ENCODE results near the gene FLOT2. TPM values are rescaled to one million over a fixed set of nuclear protein-coding genes. Genes with fewer than 3 reads are reported as not detected.

FLOT2 gene, protein sequence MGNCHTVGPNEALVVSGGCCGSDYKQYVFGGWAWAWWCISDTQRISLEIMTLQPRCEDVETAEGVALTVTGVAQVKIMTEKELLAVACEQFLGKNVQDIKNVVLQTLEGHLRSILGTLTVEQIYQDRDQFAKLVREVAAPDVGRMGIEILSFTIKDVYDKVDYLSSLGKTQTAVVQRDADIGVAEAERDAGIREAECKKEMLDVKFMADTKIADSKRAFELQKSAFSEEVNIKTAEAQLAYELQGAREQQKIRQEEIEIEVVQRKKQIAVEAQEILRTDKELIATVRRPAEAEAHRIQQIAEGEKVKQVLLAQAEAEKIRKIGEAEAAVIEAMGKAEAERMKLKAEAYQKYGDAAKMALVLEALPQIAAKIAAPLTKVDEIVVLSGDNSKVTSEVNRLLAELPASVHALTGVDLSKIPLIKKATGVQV
- total RNA-seq: 57.9 and 64.6 TPM in 2 replicates

DNA sequence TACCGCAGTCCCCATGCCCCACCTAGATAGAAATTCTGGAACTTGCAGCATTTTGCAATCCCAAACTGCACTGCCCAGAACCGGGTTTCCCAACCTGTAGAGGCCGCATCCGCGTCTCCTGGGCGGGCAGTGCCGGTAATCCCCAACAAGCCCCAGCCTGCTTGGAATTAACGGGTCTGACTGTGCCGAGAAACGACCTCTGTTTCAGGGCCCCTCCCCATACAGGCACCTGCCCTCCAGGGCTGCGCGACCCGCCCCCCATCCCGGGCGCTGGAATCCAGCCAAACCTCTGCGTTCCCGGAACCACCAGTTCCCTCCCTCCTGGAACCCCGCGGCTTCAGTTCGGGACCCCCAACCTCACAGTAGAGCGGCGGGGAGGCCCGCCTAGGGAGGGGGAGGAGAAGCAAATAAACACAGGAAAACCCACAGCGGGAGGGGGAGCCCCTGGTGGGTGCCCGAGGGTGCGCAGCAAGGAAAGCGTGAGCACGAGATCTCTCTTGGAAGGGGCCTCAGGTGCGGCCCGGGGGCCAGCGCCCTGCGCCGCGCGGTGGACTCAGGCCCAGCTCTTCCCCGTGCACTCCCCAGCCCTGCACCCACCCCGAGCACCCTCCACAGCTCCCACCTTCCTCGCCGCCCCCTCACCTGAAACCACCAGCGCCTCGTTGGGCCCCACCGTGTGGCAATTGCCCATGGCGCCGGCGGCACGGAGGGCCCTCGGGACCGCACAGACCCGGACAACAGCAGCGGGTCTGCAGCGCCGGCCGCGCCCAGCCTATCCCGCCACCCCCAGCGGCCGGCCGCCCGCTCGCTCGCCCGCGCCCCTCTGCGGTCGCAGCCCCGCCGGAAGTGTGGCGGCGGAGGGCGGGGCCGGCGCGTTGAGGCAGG is at the start of gene FLOT2:
Gene FLOT2 (minus strand): TSS at position 850 of the 885 bp plus-strand sequence. CDS start 159 bp downstream, at position 691.

DNA sequence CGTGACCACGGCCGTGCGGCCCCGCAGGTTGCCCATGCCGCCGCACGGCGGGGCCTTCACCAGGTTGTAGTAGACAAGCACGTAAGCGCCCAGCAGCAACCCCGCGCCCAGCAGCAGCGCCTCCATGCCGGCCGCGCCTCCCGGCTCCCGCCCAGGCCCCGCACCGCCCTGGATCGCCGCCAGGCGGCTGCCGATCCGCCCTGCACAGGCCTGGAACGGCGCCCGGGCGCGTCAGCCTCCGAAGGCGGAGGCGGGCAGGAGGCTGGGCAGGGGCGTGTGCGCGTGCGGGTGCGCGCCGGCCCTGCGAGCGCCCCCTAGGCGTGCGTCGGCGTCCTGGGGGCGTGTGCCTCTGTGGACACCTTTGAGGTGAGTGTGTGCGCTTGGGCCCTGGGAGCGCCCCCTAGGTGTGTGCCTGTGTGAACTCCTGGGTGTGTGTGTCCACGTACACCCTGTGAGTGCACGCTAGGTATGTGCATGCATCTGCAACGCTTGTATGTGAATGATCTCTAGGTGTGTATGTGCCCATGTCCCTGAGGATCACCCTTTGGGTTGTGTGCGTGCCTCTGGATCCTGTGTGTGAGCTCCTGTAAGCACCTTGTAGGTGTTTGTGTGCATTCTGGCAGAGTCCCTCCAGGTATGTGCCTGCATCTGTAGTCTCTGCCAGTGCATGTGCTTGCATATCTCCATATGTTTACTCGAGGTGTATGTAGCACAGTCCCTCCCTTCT is 5.4 kb upstream of the FLOT2 start, which contains the start of gene DHRS13:
Gene DHRS13 (minus strand): TSS at position 261 of the 727 bp plus-strand sequence. CDS start 135 bp downstream, at position 126.

DNA sequence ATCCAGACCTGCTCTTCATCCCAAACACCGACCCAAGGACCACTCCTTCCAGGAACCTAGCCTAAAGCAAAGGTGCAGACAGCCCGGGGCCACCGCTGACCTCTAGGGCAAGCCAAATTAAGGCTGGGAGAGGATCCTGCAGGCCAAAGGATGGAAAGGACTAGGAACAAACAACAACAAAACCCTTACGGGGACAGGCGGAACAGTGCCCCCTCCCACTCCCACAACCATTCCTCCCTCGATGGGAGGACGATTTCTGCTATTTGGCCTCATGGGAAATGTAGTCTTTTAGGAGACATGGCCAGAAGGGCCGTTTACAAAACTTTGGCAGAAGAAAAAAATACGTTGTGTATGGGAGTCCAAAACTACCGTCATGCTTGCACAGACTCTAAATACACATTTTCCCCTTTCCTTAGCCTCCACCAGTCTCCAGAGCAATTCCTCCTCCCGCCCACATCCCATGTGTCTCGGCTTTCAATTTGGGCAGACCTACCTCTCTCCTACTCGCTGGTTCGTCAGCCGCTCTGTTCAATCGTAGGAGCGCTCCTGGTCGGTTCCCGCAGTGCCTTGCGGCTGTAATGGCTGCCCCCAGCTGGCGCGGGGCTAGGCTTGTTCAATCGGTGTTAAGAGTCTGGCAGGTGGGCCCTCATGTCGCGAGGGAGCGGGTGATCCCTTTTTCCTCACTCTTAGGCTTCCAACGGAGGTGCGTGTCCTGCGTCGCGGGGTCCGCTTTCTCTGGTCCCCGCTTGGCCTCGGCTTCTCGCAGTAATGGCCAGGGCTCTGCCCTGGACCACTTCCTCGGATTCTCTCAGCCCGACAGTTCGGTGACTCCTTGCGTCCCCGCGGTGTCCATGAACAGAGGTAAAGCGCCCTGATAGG is 42.8 kb downstream of the FLOT2 start, which contains the start of gene ERAL1:
Gene ERAL1 (plus strand): TSS at position 560 of the 879 bp plus-strand sequence. CDS start 19 bp downstream, at position 579.

DNA sequence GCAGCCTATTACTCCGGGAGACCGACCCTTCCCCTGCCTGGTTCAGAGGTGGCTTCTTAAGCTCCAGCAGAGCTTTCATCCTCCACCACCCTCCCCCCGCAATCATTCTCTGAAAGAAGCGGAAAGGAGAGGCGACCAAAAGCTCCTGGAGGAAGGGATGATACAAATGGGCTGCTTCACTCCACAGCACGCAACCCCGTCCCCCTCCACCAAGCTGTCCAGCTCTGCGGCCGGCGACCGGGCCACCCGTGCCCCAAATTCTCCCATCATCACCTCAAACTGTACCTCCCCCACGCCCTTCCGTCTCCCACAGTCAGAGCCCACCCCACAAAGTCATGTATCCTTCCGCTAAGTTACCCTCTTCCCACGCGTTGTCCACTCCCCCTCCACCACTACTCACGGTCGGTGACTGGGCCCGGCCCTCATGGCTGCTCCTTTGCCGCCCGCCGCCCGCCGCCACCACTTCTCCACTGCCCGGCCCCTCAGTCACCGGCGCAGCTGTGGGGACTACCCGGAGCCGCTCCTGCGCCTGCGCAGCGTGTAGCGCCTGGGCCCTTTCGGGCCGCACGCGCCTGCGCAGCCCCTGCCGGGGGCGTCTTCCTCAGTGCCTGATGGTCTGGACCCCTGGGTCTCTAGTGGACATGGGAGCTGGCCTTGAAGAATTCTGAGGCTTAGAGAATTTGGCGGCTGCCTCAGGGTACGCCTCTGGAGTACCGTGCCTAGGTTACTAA is 55.1 kb downstream of the FLOT2 start, which contains the start of gene FAM222B:
Gene FAM222B (minus strand): TSS at position 509 of the 731 bp plus-strand sequence. CDS start 76,123 bp downstream, outside the sequence.

Other genes starting within 250 kb of the FLOT2 start
- gene SDF2, start 235.8 kb downstream of the FLOT2 start, total RNA-seq: 49.8 and 56.4 TPM in 2 replicates
- gene SUPT6H, start 235.5 kb downstream of the FLOT2 start, total RNA-seq: 55.9 and 59.9 TPM in 2 replicates
- 1.9 and 3.1 TPM in 2 replicates for gene PROCA1, start 185.8 kb downstream of the FLOT2 start, total RNA-seq
- gene RAB34, start 179.9 kb downstream of the FLOT2 start, total RNA-seq: 239 and 240 TPM in 2 replicates
- gene RPL23A, start 177.7 kb downstream of the FLOT2 start, total RNA-seq: 437 and 574 TPM in 2 replicates
- 4.1 and 7.1 TPM in 2 replicates for gene TLCD1, start 171.5 kb downstream of the FLOT2 start, total RNA-seq
- 4.4 and 5.6 TPM in 2 replicates for gene NEK8, start 168.9 kb downstream of the FLOT2 start, total RNA-seq
- 14.3 and 26.8 TPM in 2 replicates for gene TRAF4, start 153.7 kb downstream of the FLOT2 start, total RNA-seq
- 4.0 and 5.2 TPM in 2 replicates for gene FAM222B, start 54.9 kb downstream of the FLOT2 start, total RNA-seq
- 32.7 and 35.4 TPM in 2 replicates for gene ERAL1, start 42.7 kb downstream of the FLOT2 start, total RNA-seq
- 7.0 and 10.3 TPM in 2 replicates for gene DHRS13, start 5.3 kb upstream of the FLOT2 start, total RNA-seq
- 16.1 and 22.5 TPM in 2 replicates for gene PHF12, start 53.8 kb upstream of the FLOT2 start, total RNA-seq
- gene SEZ6, start 108.3 kb upstream of the FLOT2 start, total RNA-seq: not detected in 2 replicates
- 2.9 and 3.0 TPM in 2 replicates for gene PIPOX, start 145.4 kb upstream of the FLOT2 start, total RNA-seq